OCI-LY3 (cell line): ENCODE data around the gene CABLES1.

ENCODE experiments used
- CTCF ChIP-seq: fragments of 200-600, 300-600 bp; sonication (generic); IDR thresholded peaks from 2 replicates; pipeline ENCODE4 v1.5.1; 2014; ENCODE audit warnings: antibody characterized with exemption, low read length, low read depth
- EZH2phosphoT487 ChIP-seq: fragments of 200-600 bp; shearing (Covaris generic); IDR thresholded peaks from 2 replicates; pipeline ENCODE4 v1.6.1; 2018; ENCODE audit warnings: antibody characterized with exemption, mixed run types, low read depth

DNA sequence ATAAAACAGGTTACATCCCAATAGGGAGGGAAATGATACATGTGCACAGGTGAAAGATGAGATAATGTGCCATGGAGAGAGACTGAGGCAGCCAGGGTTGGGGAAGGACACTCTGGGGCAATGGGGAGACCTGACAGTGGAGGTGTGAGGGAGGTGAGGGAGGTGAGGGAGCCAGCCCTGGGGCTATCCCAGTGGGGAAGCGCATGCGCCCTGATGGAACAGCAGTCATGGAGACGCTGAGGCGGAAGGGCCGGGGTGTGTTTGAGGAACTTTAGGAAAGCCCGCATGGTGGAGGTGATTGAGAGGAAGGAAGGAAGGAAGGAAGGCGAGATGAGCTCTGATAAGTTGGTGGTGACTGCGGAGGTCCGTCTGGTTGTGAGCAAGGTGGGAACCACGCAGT lies 66.5 kb downstream of the CABLES1 start:
- no peak for TF ChIP-seq CTCF
- no peak for TF ChIP-seq EZH2phosphoT487
